ENCODE measurements around the gene BCL2.

BCL2 gene

DNA sequence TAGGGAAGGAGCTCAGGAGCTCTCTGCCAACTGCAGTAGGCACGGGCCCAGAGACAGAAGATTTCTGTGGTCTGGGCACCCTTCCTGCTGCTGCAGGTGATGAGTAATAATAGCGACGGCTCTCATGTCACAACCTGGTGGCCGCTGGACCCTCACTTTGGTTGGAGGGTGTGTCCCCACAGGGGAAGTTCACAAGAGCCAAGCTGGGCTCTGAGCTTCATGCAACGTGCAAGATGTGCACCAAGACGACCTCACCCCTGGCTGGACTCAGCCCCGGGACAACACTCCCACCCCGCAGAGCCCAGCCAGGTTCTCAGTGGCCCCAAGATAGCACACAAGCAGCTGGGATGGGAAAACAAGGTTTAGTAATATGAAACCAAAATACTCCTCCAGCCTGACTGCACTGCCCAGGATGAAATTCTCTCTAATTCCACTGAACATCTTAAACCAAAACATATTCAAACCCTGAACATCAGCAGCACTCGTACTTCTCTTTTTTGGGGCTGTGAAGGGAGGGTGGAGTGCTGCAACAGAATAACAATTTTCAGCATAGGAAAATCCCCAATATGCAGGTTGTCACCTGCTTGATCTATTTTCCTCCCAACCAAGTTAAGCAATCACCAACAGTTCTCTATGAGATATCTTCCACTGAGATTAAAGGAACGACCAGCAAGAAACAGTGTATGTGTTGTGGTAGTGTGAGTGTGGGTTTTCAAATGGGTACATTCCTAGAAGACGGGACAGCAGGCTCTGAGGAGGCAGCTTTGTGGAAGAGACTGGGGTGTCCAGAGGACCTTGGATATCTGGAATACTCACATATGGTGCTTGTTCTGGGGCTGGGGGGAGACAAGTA is 26.5 kb downstream of the BCL2 start:
- Histone ChIP-seq H3K79me2 (ENCODE audit: insufficient read depth, low read length) (peaks cover 95% of the 10 kb centered on the region), H3K9ac (ENCODE audit: low read depth, low read length) (no peak overlapping the region), H3K4me3 (ENCODE audit: low read depth in 1 of 2, low read length in 2 of 2) (no peak overlapping the region), H3K9me3 (ENCODE audit: insufficient read depth, low read length, severe bottlenecking) (no peaks in the 10 kb centered on the region), H2AFZ (ENCODE audit: low read depth, low read length) (no peak overlapping the region), H3K4me2 (ENCODE audit: insufficient read depth, low read length) (no peak overlapping the region), H3K27me3 (ENCODE audit: insufficient read depth, low read length, poor library complexity) (no peaks in the 10 kb centered on the region), H3K4me1 (ENCODE audit: insufficient read depth, low read length) (peaks cover 3% of the 10 kb centered on the region; the same call in 1 of the 2 replicates), H3K27ac (ENCODE audit: low read length) (no peak overlapping the region), H3K36me3 (ENCODE audit: insufficient read depth, low read length) (peaks cover 80% of the 10 kb centered on the region), H4K20me1 (ENCODE audit: insufficient read depth, low read length) (peaks cover 72% of the 10 kb centered on the region)
- ATAC-seq (ENCODE audit: insufficient read depth, low read depth), result no peak
- no peak for DNase-seq
- TF ChIP-seq, protein P1, sequence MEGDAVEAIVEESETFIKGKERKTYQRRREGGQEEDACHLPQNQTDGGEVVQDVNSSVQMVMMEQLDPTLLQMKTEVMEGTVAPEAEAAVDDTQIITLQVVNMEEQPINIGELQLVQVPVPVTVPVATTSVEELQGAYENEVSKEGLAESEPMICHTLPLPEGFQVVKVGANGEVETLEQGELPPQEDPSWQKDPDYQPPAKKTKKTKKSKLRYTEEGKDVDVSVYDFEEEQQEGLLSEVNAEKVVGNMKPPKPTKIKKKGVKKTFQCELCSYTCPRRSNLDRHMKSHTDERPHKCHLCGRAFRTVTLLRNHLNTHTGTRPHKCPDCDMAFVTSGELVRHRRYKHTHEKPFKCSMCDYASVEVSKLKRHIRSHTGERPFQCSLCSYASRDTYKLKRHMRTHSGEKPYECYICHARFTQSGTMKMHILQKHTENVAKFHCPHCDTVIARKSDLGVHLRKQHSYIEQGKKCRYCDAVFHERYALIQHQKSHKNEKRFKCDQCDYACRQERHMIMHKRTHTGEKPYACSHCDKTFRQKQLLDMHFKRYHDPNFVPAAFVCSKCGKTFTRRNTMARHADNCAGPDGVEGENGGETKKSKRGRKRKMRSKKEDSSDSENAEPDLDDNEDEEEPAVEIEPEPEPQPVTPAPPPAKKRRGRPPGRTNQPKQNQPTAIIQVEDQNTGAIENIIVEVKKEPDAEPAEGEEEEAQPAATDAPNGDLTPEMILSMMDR (IDR thresholded peaks at IDR 0.05; ENCODE audit: borderline replicate concordance, extremely low read depth, low read length, poor library complexity, severe bottlenecking), result no peak
- no peak for TF ChIP-seq EZH2 (IDR thresholded peaks at IDR 0.05; ENCODE audit: borderline replicate concordance, low read depth, low read length, severe bottlenecking)

DNA sequence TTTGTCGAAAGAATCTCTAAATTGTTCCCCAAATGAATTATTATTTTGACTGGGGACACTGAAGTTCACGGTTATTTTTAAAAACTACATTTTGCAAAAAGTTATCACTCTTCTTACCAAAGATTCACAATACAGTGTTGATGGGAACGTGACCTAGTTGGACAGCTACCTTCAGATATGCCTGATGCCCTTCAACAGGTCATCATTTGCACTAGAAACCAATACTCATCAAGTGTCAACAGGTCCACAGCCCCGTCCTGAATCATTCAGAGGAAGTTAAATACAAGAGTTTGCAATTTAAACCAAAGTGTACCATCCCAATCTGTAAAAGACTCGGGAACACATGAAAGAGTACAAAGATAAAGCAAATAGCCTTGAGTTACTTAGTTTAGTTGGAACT is 28.3 kb downstream of the BCL2 start:
- DNase-seq, result no peak
- peaks cover 3% of the 10 kb centered on the region; the same call in 1 of the 2 replicates for H3K4me1 ChIP-seq (ENCODE audit: insufficient read depth, low read length)
- H3K79me2 ChIP-seq (ENCODE audit: insufficient read depth, low read length), result peaks cover 96% of the 10 kb centered on the region
- H2AFZ ChIP-seq (ENCODE audit: low read depth, low read length), result no peak overlapping the region
- no peaks in the 10 kb centered on the region for H3K9me3 ChIP-seq (ENCODE audit: insufficient read depth, low read length, severe bottlenecking)
- TF ChIP-seq EZH2 (IDR thresholded peaks at IDR 0.05; ENCODE audit: borderline replicate concordance, low read depth, low read length, severe bottlenecking), result no peak
- TF ChIP-seq, protein P1 (IDR thresholded peaks at IDR 0.05; ENCODE audit: borderline replicate concordance, extremely low read depth, low read length, poor library complexity, severe bottlenecking), result no peak
- H3K27ac ChIP-seq (ENCODE audit: low read length), result no peak overlapping the region
- no peak overlapping the region for H3K4me3 ChIP-seq (ENCODE audit: low read depth in 1 of 2, low read length in 2 of 2)
- no peak overlapping the region for H3K4me2 ChIP-seq (ENCODE audit: insufficient read depth, low read length)
- no peak overlapping the region for H3K9ac ChIP-seq (ENCODE audit: low read depth, low read length)
- ATAC-seq (ENCODE audit: insufficient read depth, low read depth), result no peak
- no peaks in the 10 kb centered on the region for H3K27me3 ChIP-seq (ENCODE audit: insufficient read depth, low read length, poor library complexity)
- H3K36me3 ChIP-seq (ENCODE audit: insufficient read depth, low read length), result peaks cover 76% of the 10 kb centered on the region
- peaks cover 74% of the 10 kb centered on the region for H4K20me1 ChIP-seq (ENCODE audit: insufficient read depth, low read length)

DNA sequence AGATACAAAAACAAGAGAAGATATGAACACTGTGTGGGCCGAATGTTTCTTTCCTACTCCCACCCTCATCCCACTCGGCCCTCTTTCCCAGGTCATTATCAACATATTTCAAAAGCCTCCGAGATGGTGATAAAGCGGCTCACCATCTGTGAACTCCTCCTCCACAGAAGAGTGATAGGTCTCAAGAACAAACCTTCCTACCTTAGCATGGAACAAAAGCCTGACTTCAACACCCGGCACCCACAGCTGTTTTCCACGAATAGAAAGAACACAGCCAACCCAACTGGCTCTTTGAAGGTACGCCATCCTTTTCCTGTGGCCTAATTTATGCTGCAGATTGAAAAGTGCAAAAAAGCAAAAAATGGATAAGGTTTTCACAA is 28.8 kb downstream of the BCL2 start:
- no peak overlapping the region for H3K27ac ChIP-seq (ENCODE audit: low read length)
- no peak overlapping the region for H3K4me2 ChIP-seq (ENCODE audit: insufficient read depth, low read length)
- no peak overlapping the region for H3K9ac ChIP-seq (ENCODE audit: low read depth, low read length)
- H3K4me3 ChIP-seq (ENCODE audit: low read depth in 1 of 2, low read length in 2 of 2), result no peak overlapping the region
- ATAC-seq (ENCODE audit: insufficient read depth, low read depth), result peak; percentile 77
- H3K4me1 ChIP-seq (ENCODE audit: insufficient read depth, low read length), result peaks cover 3% of the 10 kb centered on the region; the same call in 1 of the 2 replicates
- H3K27me3 ChIP-seq (ENCODE audit: insufficient read depth, low read length, poor library complexity), result no peaks in the 10 kb centered on the region
- DNase-seq, result peak; percentile 40
- no peak overlapping the region for H2AFZ ChIP-seq (ENCODE audit: low read depth, low read length)
- H3K36me3 ChIP-seq (ENCODE audit: insufficient read depth, low read length), result peaks cover 77% of the 10 kb centered on the region
- peaks cover 75% of the 10 kb centered on the region for H4K20me1 ChIP-seq (ENCODE audit: insufficient read depth, low read length)
- TF ChIP-seq, protein P1 (IDR thresholded peaks at IDR 0.05; ENCODE audit: borderline replicate concordance, extremely low read depth, low read length, poor library complexity, severe bottlenecking), result no peak
- TF ChIP-seq EZH2 (IDR thresholded peaks at IDR 0.05; ENCODE audit: borderline replicate concordance, low read depth, low read length, severe bottlenecking), result no peak
- H3K79me2 ChIP-seq (ENCODE audit: insufficient read depth, low read length), result peaks cover 96% of the 10 kb centered on the region
- no peaks in the 10 kb centered on the region for H3K9me3 ChIP-seq (ENCODE audit: insufficient read depth, low read length, severe bottlenecking)
